HG03520 (cell line): ENCODE results near the gene ZBTB16.

ENCODE experiments used
- ATAC-seq: cut with Tn5 transposase; IDR thresholded peaks from one replicate; pipeline ENCODE4 v1.9.1; 2021; ENCODE audit warnings: mild to moderate bottlenecking, moderate library complexity; ENCODE audit not compliant: unreplicated experiment

Gene ZBTB16

GRCh38 chr11:114291842-114292680 is 232.6 kb downstream of the ZBTB16 start:
- no peak for ATAC-seq

DNA sequence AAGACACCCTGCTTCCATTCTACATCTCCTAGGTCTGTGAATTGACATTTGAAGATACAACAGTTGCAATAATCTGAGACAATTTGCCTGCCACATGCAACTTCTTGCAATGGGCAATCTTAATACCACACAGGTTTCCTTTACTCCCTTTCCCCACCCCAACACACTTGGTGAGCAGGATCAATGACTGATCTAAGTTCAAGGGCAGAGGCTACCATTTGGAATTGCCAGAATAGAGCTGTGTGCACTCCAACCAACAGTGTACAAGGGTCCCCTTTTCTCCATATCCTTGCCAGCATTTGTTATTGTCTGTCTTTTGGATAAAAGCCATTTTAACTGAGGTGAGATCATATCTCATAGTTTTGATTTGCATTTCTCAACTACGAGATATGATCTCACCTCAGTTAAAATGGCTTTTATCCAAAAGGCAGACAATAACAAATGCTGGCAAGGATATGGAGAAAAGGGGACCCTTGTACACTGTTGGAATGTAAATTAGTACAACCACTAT is 233.7 kb downstream of the ZBTB16 start:
- no peak for ATAC-seq

- ATAC-seq: no peak
These were observed 236.4 kb downstream of the ZBTB16 start, which contains the start of gene NNMT for GRCh38 chr11:114295676-114296604. Gene NNMT (plus strand): TSS chr11:114296399. CDS start chr11:114296557, 158 bp downstream.

GRCh38 chr11:114296605-114297372 is 237.3 kb downstream of the ZBTB16 start:
- ATAC-seq: no peak

- ATAC-seq: no peak
These were observed 238.5 kb downstream of the ZBTB16 start for GRCh38 chr11:114297806-114298709.

GRCh38 chr11:114298710-114299109 is 239.2 kb downstream of the ZBTB16 start:
- ATAC-seq: no peak
